CD14-positive monocyte (primary cell): ENCODE data around the gene ZNF503. TPM values are rescaled to one million over a fixed set of nuclear protein-coding genes. Genes with fewer than 3 reads are reported as not detected.

Source experiments
- DNase-seq, 3 donors: peaks; one replicate each; pipeline ENCODE4 v3.0.0-alpha.2; 2011 to 2022
- H2AFZ ChIP-seq: 2 replicates; pipeline ENCODE4 v1.6.0; 2012; ENCODE audit warnings: mild to moderate bottlenecking, low read depth, low read length, inconsistent platforms; ENCODE audit not compliant: insufficient read depth, poor library complexity, severe bottlenecking
- H3K27ac ChIP-seq, 2 donors: 1 replicate in 1 of 2; 2 replicates in 1 of 2; pipeline ENCODE4 v1.5.1; 2012 to 2013; ENCODE audit warnings: low read length in 2 of 2, control low read depth in 1 of 2, inconsistent platforms in 1 of 2, low read depth in 1 of 2, mild to moderate bottlenecking in 1 of 2
- H3K27me3 ChIP-seq, 2 donors: one replicate each; pipeline versions ENCODE4 v1.6.0 to v1.6.1; 2011 to 2013; ENCODE audit warnings: low read length in 2 of 2; ENCODE audit not compliant: control insufficient read depth in 2 of 2, insufficient read depth in 2 of 2
- H3K36me3 ChIP-seq, 2 donors: replicated peaks in 1 of 2; 1 replicate in 1 of 2; 2 replicates in 1 of 2; pipeline versions ENCODE4 v1.5.1 to v1.6.1; 2012 to 2013; ENCODE audit warnings: low read length in 2 of 2, control low read depth in 1 of 2, inconsistent platforms in 1 of 2, mild to moderate bottlenecking in 1 of 2; ENCODE audit not compliant: insufficient read depth in 2 of 2, control insufficient read depth in 1 of 2
- H3K4me1 ChIP-seq, 2 donors: 1 replicate in 1 of 2; 2 replicates in 1 of 2; pipeline versions ENCODE4 v1.5.1 to v1.6.1; 2012 to 2013; ENCODE audit warnings: low read length in 2 of 2, control low read depth in 1 of 2, inconsistent platforms in 1 of 2, mild to moderate bottlenecking in 1 of 2, moderate library complexity in 1 of 2; ENCODE audit not compliant: insufficient read depth in 2 of 2, control insufficient read depth in 1 of 2
- H3K4me2 ChIP-seq: replicated peaks from 2 replicates; pipeline ENCODE3; 2012; ENCODE audit warnings: low read length, moderate library complexity, mild to moderate bottlenecking; ENCODE audit not compliant: poor library complexity, severe bottlenecking; ENCODE audit errors: extremely low read depth
- H3K4me3 ChIP-seq, 3 experiments: fragments of 200-600 bp in 1 of 3; sonication (generic) in 1 of 3; replicated peaks in 1 of 3; 1 replicate in 2 of 3; 2 replicates in 1 of 3; pipeline ENCODE4 v1.5.1; 2011 to 2013; ENCODE audit warnings: low read length in 3 of 3, mild to moderate bottlenecking in 3 of 3, control low read depth in 2 of 3, low read depth in 2 of 3, inconsistent platforms in 1 of 3, moderate library complexity in 1 of 3
- H3K79me2 ChIP-seq: 2 replicates; pipeline ENCODE4 v1.6.0; 2012; ENCODE audit warnings: mild to moderate bottlenecking, control low read depth, inconsistent platforms, low read length, moderate library complexity; ENCODE audit not compliant: insufficient read depth
- H3K9ac ChIP-seq: 2 replicates; pipeline ENCODE4 v1.6.0; 2017; ENCODE audit warnings: low read length, mild to moderate bottlenecking; ENCODE audit not compliant: insufficient read depth, poor library complexity, severe bottlenecking
- H3K9me3 ChIP-seq, 2 donors: replicated peaks in 1 of 2; 1 replicate in 1 of 2; 2 replicates in 1 of 2; pipeline versions ENCODE4 v1.5.1 to v1.6.1; 2012 to 2013; ENCODE audit warnings: low read length in 2 of 2, control low read depth in 1 of 2; ENCODE audit not compliant: control insufficient read depth in 1 of 2, insufficient read depth in 1 of 2
- H4K20me1 ChIP-seq: 2 replicates; pipeline ENCODE4 v1.6.0; 2012; ENCODE audit warnings: mild to moderate bottlenecking, low read length, control low read depth, moderate library complexity; ENCODE audit not compliant: insufficient read depth
- H3K27ac Mint-ChIP-seq, 7 donors: one replicate each; pipeline ENCODE4 v1.8.0; 2020; ENCODE audit warnings: mild to moderate bottlenecking in 7 of 7, mixed read lengths in 7 of 7, moderate library complexity in 6 of 7, inconsistent platforms in 2 of 7
- H3K27me3 Mint-ChIP-seq, 3 donors: one replicate each; pipeline ENCODE4 v1.8.0; 2021 to 2022; ENCODE audit warnings: low read depth in 3 of 3, mild to moderate bottlenecking in 3 of 3, mixed read lengths in 3 of 3, moderate library complexity in 3 of 3, inconsistent platforms in 1 of 3
- H3K36me3 Mint-ChIP-seq, 2 donors: one replicate each; pipeline ENCODE4 v1.8.0; 2020; ENCODE audit warnings: mixed read lengths in 2 of 2, inconsistent platforms in 1 of 2, mild to moderate bottlenecking in 1 of 2
- H3K4me1 Mint-ChIP-seq: one replicate; pipeline ENCODE4 v1.8.0; 2020; ENCODE audit warnings: mild to moderate bottlenecking, mixed read lengths
- H3K4me3 Mint-ChIP-seq, 2 donors: one replicate each; pipeline ENCODE4 v1.8.0; 2020; ENCODE audit warnings: mild to moderate bottlenecking in 2 of 2, mixed read lengths in 2 of 2, moderate library complexity in 1 of 2
- H3K9me3 Mint-ChIP-seq, 7 donors: one replicate each; pipeline ENCODE4 v1.8.0; 2020 to 2022; ENCODE audit warnings: mixed read lengths in 7 of 7, mild to moderate bottlenecking in 6 of 7, moderate library complexity in 6 of 7, inconsistent platforms in 2 of 7
- CTCF ChIP-seq: fragments of 200-600 bp; IDR thresholded peaks from one replicate; pipeline ENCODE4 v1.8.0; 2022; ENCODE audit warnings: antibody characterized with exemption, mild to moderate bottlenecking
- WGBS: methylation state at CpG from one replicate; pipeline ENCODE4 v1.1.5; 2013; ENCODE audit warnings: missing lambda C conversion rate; ENCODE audit not compliant: insufficient coverage; 5-methylcytosine and 5-hydroxymethylcytosine counted together
- intact Hi-C, 2 donors: fragments of 100-400 bp; cut with micrococcal nuclease; formaldehyde crosslinking; loops; one replicate each; pipeline versions ENCODE4 v1.15.0 to v1.15.1; 2023
- polyA plus RNA-seq, 3 donors: library from polyadenylated mRNA; depleted of rRNA in 1 of 3; unstranded in 2 of 3; stranded (reverse) in 1 of 3; fragments of 300-500 nt in 2 of 3; fragments of >200 nt in 1 of 3; fragmentation: Illumina TruSeq in 2 of 3; gene quantifications; 1 replicate in 2 of 3; 2 replicates in 1 of 3; pipeline ENCODE4 v1.2.3, GENCODE V29; 2012 to 2021

Gene ZNF503
- polyA plus RNA-seq, 3 donors, result 0.65 to 7.2 (median 1.3) TPM

GRCh38 chr10:75357500-75357899, 44.1 kb downstream of the ZNF503 start:
- Histone ChIP-seq H3K36me3 (no peaks in the 10 kb centered on the region), H4K20me1 (no peaks in the 10 kb centered on the region), H3K9me3 (peaks cover 7 to 12% of the 10 kb centered on the region in 2 donors), H3K4me2 (no peak overlapping the region), H3K27ac (no peak overlapping the region), H3K79me2 (no peaks in the 10 kb centered on the region), H3K9ac (no peak overlapping the region), H2AFZ (no peak overlapping the region), H3K4me1 (peaks cover 24 to 25% of the 10 kb centered on the region in 2 donors), H3K27me3 (no peaks in the 10 kb centered on the region), H3K4me3 (no peak overlapping the region)
- no peak for DNase-seq
- Mint-ChIP-seq H3K4me1 (peaks cover 24% of the 10 kb centered on the region), H3K27ac (no peak overlapping the region), H3K36me3 (no peaks in the 10 kb centered on the region), H3K9me3 (peaks cover 6 to 21% (median 14%) of the 10 kb centered on the region in 7 donors), H3K4me3 (no peak overlapping the region), H3K27me3 (peaks cover 2 to 7% (median 4%) of the 10 kb centered on the region in 3 donors)
- intact Hi-C loops, result no loop called here
- 100% methylated on average over 1 of the region's 4 CpGs for WGBS
- no peak for TF ChIP-seq CTCF

GRCh38 chr10:75356484-75356883, 45.1 kb downstream of the ZNF503 start:
- Histone ChIP-seq H3K4me3 (no peak overlapping the region), H3K9me3 (peaks cover 7 to 12% of the 10 kb centered on the region in 2 donors), H3K4me2 (no peak overlapping the region), H3K9ac (no peak overlapping the region), H3K36me3 (no peaks in the 10 kb centered on the region), H3K4me1 (peaks cover 24 to 25% of the 10 kb centered on the region in 2 donors), H4K20me1 (no peaks in the 10 kb centered on the region), H3K27ac (no peak overlapping the region), H3K79me2 (no peaks in the 10 kb centered on the region), H2AFZ (no peak overlapping the region), H3K27me3 (no peaks in the 10 kb centered on the region)
- Mint-ChIP-seq H3K27me3 (peaks cover 2 to 6% (median 4%) of the 10 kb centered on the region in 3 donors), H3K9me3 (peaks cover 6 to 21% (median 14%) of the 10 kb centered on the region in 7 donors), H3K4me1 (peaks cover 24% of the 10 kb centered on the region), H3K4me3 (no peak overlapping the region), H3K27ac (no peak overlapping the region), H3K36me3 (no peaks in the 10 kb centered on the region)
- TF ChIP-seq CTCF, result no peak
- intact Hi-C loops, result no loop called here
- WGBS, result 98% methylated on average over 5 of the region's 6 CpGs
- DNase-seq, result no peak
